Panc1 (cell line): ENCODE results near the gene SCD5. TPM values are rescaled to one million over a fixed set of nuclear protein-coding genes. Genes with fewer than 3 reads are reported as not detected.

ENCODE experiments used
- ATAC-seq: fragments of 200-7000 bp; cut with Tn5 transposase; 2 replicates; pipeline ENCODE4 v1.9.1; 2020; ENCODE audit warnings: mild to moderate bottlenecking, moderate library complexity
- BruUV-seq: library from RNA; stranded (reverse); fragments of 400-500 nt; replicated peaks from 2 replicates; lab custom pipeline; 2021; lab: Mats Ljungman, UMichigan
- CTCF ChIA-PET: fragments of 300-600 bp; sonication (Branson Sonifier 250); formaldehyde crosslinking; loops from one replicate; lab custom pipeline; 2022; ENCODE audit warnings: antibody characterized with exemption; lab: Charles Lee
- POLR2A ChIA-PET: fragments of 300-600 bp; sonication (Branson Sonifier 250); formaldehyde crosslinking; loops from one replicate; lab custom pipeline; 2022; ENCODE audit warnings: antibody characterized with exemption; lab: Charles Lee
- DNase-seq: peaks from one replicate; pipeline ENCODE4 v3.0.0-alpha.2; 2010; ENCODE audit warnings: low read depth, low spot score
- H3K27ac ChIP-seq: 2 replicates; pipeline ENCODE4 v1.5.1; 2011; ENCODE audit warnings: mild to moderate bottlenecking, low read length, inconsistent platforms
- H3K27me3 ChIP-seq: fragments of 200-500 bp; sonication (Bioruptor generic); 2 replicates; pipeline ENCODE4 v1.6.0; 2014; ENCODE audit warnings: low read length, inconsistent platforms; ENCODE audit not compliant: control insufficient read depth, insufficient read depth
- H3K36me3 ChIP-seq: fragments of 200-500 bp; sonication (Bioruptor generic); 2 replicates; pipeline ENCODE4 v1.5.1; 2014; ENCODE audit warnings: inconsistent platforms, mild to moderate bottlenecking, low read length, moderate library complexity; ENCODE audit not compliant: control insufficient read depth, insufficient read depth
- H3K4me1 ChIP-seq: 2 replicates; pipeline ENCODE4 v1.5.1; 2011; ENCODE audit warnings: inconsistent platforms, mild to moderate bottlenecking, low read length, moderate library complexity; ENCODE audit not compliant: control insufficient read depth, insufficient read depth
- H3K4me3 ChIP-seq, 2 experiments: 2 replicates each; pipeline ENCODE4 v1.5.1; 2011 to 2012; ENCODE audit warnings: low read depth in 2 of 2, low read length in 2 of 2, mild to moderate bottlenecking in 2 of 2, inconsistent platforms in 1 of 2, moderate library complexity in 1 of 2
- H3K9me3 ChIP-seq: fragments of 200-500 bp; sonication (Bioruptor generic); 2 replicates; pipeline ENCODE4 v1.5.1; 2014; ENCODE audit warnings: low read depth, mild to moderate bottlenecking, inconsistent platforms, low read length, moderate library complexity; ENCODE audit not compliant: control insufficient read depth, insufficient read depth
- CTCF ChIP-seq: fragments of 450-650 bp; IDR thresholded peaks from 2 replicates; pipeline ENCODE4 v1.5.1; 2017; ENCODE audit warnings: mild to moderate bottlenecking
- POLR2AphosphoS5 ChIP-seq: IDR thresholded peaks from 2 replicates; pipeline ENCODE4 v1.6.1; 2012; ENCODE audit warnings: mild to moderate bottlenecking, low read depth, low read length, moderate library complexity
- SIN3A ChIP-seq: IDR thresholded peaks from 2 replicates; pipeline ENCODE4 v1.6.1; 2012; ENCODE audit warnings: low read depth, mild to moderate bottlenecking, low read length, moderate library complexity, borderline replicate concordance; ENCODE audit not compliant: insufficient read depth
- TCF7L2 ChIP-seq: IDR thresholded peaks from 2 replicates; pipeline ENCODE4 v1.6.1; 2011; ENCODE audit warnings: mild to moderate bottlenecking, low read depth, low read length, inconsistent platforms
- in situ Hi-C: cut with HindIII; loops from 2 replicates; pipeline ENCODE4 v1.10.0; 2016; ENCODE audit warnings: low sequenced_read_pairs, low pct_unique_long_range_greater_than_20kb
- intact Hi-C: fragments of 100-400 bp; cut with micrococcal nuclease; formaldehyde crosslinking; loops from one replicate; pipeline ENCODE4 v1.10.0; 2022; ENCODE audit not compliant: unreplicated experiment
- total RNA-seq: library from RNA; stranded (reverse); gene quantifications from one replicate; pipeline ENCODE4 v1.2.1, GENCODE V29; 2021; ENCODE audit not compliant: unreplicated experiment
- TF ChIP-seq, protein P1 (sequence below), 2 experiments: IDR thresholded peaks; 2 replicates each; pipeline ENCODE4 v1.6.1; 2011 to 2012; ENCODE audit warnings: low read depth in 2 of 2, control low read depth in 1 of 2, low read length in 1 of 2, mild to moderate bottlenecking in 1 of 2, moderate library complexity in 1 of 2; ENCODE audit not compliant: insufficient read depth in 1 of 2

Gene SCD5
- total RNA-seq, 1 experiment from 2014 or later: 2.0 TPM

DNA sequence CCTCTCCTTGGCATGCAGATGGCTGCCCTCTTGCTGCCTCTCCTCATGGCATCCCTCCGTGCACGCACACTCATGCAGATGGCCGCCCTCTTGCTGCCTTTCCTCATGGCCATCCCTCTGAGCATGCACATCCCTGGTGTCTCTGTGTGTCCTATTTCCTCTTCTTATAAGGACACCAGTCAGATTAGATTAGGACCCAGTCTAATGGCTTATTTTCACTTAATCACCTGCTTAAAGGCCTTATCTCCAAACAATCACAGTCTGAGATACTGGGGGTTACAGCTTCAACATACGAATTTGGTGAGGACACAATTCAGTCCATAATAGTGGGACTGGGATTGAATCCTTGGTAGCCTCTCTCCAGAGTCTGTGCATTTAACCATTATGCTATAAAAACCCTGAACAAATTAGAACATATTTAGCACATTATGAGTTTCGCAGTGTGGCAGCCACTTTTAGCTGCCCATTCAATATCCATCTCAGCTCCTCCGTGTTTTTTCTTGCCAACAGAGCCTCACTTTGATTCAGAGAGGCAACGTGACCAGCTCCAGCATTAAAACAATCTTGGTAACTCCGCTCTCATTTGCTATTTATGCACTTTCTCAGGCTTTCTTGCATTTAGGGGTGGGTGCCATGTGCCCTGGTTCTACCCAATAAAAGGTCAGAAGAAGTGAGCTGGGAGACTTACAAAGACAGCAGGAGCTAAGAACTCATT, 210.6 kb downstream of the SCD5 start:
- intact Hi-C loops: no loop called here
- POLR2A ChIA-PET: no interaction called here
- ATAC-seq (no peak), DNase-seq (no peak)
- CTCF ChIA-PET: no interaction called here
- in situ Hi-C loops: no loop called here
- H3K4me3 ChIP-seq: no peak overlapping the region
- no peak for TF ChIP-seq POLR2AphosphoS5
- no peak for TF ChIP-seq CTCF
- TF ChIP-seq TCF7L2: no peak
- TF ChIP-seq, protein P1, sequence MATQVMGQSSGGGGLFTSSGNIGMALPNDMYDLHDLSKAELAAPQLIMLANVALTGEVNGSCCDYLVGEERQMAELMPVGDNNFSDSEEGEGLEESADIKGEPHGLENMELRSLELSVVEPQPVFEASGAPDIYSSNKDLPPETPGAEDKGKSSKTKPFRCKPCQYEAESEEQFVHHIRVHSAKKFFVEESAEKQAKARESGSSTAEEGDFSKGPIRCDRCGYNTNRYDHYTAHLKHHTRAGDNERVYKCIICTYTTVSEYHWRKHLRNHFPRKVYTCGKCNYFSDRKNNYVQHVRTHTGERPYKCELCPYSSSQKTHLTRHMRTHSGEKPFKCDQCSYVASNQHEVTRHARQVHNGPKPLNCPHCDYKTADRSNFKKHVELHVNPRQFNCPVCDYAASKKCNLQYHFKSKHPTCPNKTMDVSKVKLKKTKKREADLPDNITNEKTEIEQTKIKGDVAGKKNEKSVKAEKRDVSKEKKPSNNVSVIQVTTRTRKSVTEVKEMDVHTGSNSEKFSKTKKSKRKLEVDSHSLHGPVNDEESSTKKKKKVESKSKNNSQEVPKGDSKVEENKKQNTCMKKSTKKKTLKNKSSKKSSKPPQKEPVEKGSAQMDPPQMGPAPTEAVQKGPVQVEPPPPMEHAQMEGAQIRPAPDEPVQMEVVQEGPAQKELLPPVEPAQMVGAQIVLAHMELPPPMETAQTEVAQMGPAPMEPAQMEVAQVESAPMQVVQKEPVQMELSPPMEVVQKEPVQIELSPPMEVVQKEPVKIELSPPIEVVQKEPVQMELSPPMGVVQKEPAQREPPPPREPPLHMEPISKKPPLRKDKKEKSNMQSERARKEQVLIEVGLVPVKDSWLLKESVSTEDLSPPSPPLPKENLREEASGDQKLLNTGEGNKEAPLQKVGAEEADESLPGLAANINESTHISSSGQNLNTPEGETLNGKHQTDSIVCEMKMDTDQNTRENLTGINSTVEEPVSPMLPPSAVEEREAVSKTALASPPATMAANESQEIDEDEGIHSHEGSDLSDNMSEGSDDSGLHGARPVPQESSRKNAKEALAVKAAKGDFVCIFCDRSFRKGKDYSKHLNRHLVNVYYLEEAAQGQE (IDR thresholded peaks at IDR 0.05; ENCODE audit: insufficient read depth in 1 of 2, low read depth in 2 of 2, low read length in 1 of 2): no peak
- no peak for TF ChIP-seq SIN3A
- H3K27ac ChIP-seq: no peak overlapping the region
- no peaks in the 10 kb centered on the region for H3K36me3 ChIP-seq
- no peaks in the 10 kb centered on the region for H3K4me1 ChIP-seq
- no peaks in the 10 kb centered on the region for H3K9me3 ChIP-seq
- BruUV-seq: no TSS peak
- H3K27me3 ChIP-seq: peaks cover 7% of the 10 kb centered on the region

DNA sequence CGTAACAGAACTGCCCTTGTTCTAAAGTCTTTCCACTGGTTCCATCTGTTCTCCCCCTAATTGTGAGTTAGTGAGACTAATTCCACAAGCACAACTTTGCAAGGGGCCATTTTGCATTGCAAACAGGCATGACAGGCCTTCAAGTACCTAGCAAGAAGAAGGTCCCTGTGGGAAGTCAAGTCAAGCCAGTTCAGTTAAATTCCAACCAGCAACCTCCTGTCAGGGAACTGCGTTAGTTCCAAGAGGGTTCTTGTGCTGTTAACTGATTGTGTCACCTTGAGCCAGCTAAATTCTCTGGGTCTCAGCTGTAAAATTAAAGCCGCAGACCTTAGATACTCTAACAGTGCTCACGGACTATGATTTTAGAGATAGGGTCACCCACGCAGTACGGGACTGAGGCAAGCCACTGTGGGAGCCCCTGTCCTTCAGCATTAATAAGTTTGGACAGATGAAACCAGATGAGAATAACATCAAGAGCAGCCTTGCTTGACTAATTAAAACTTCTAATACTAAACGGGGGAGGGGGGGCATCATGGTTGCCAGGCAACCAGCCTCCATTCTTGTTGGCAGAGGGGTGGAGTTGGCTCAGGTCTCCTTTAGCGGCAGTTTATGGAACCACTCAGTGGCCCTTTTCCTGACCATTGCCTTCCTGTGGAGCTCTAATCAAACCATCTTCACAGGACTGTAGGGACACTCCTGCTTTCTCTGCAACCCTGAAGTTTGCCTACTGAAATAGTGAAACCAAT, 212.7 kb downstream of the SCD5 start:
- BruUV-seq: no TSS peak
- ChIA-PET POLR2A (no interaction called here), CTCF (no interaction called here)
- no peaks in the 10 kb centered on the region for H3K9me3 ChIP-seq
- no peak overlapping the region for H3K27ac ChIP-seq
- H3K4me1 ChIP-seq: no peaks in the 10 kb centered on the region
- peaks cover 4% of the 10 kb centered on the region; the same call in 1 of the 2 replicates for H3K27me3 ChIP-seq
- H3K36me3 ChIP-seq: no peaks in the 10 kb centered on the region
- DNase-seq: no peak
- intact Hi-C loops (no loop called here), in situ Hi-C loops (no loop called here)
- H3K4me3 ChIP-seq: no peak overlapping the region
- no peak for ATAC-seq
- TF ChIP-seq, protein P1 (IDR thresholded peaks at IDR 0.05; ENCODE audit: insufficient read depth in 1 of 2, low read depth in 2 of 2, low read length in 1 of 2): no peak
- TF ChIP-seq CTCF (no peak), TCF7L2 (no peak)
